HG03575 (cell line): ENCODE results near the gene PPIL6.
"Not testable (repeated sequence)": the region's sequence is repeated elsewhere in the genome, so short reads cannot be mapped to it uniquely, and the experiment has no call there.

ENCODE experiments used
- ATAC-seq: cut with Tn5 transposase; IDR thresholded peaks from one replicate; pipeline ENCODE4 v1.9.1; 2021; ENCODE audit not compliant: unreplicated experiment, insufficient number of reproducible peaks, low FRiP score; ENCODE audit errors: extremely low read depth

The PPIL6 gene

DNA sequence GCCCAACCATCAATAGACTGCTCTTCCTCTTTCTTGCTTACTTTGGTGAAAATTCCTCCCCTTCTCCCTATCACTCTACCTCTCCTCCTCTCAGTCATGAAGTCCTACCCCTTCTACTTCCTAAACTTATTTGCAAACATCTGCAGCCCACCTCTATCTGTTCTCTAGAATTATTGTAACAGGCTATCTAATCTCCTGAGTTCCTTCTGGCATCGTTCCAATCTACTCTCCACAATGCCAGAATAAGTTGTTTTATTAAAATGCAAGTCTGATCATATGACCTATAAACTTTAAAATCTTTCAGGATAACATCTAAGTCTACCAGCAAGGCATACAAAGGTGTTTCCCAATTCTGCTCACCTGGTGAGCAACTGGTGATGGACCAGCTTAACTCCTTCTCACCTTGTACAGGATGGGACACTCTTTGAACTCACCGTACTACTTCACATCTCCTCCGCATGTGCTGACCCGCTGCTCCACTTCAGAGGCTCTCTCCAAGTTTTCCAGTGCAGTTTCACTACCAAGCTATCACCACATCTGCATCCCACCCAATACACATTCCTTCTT is 66.0 kb downstream of the PPIL6 start:
- no peak for ATAC-seq

DNA sequence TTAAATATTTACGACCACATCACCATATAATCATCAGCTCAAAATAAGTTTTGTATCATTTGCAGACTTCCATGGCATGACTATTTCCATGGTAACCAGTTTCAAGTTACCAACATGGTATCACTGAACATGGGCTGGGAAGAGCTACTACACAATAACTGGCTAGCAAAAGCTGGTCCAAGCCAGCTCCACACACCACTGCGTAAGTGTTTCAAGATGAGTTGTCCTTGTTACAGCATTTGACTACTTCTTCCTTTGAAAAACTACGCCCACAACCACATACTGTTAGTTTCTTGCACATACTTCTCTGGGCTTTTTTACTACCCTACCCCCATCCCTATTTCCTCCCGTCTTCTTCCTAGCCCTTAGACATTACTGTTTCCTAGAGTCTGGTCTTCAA is 66.7 kb downstream of the PPIL6 start:
- ATAC-seq, result peak; percentile 80

DNA sequence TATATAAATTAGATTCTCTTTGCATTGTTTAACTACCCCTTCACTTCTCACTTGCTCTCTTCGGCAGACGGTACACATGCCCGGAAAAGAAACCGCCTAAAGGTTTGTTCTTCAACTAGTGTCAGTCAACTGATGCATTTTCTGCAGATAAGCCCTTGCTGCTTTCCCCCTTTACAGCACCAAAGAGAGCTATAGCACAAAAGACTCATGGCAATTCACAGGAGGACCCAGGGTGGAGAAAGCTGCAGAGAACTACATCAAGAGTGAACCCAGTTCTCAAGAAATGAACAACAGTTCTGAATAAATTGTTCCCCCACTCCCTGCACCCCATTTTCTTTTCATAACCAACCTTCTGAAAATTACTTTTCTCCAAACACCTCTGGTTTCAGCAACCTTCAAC is 67.1 kb downstream of the PPIL6 start:
- ATAC-seq, result no peak

DNA sequence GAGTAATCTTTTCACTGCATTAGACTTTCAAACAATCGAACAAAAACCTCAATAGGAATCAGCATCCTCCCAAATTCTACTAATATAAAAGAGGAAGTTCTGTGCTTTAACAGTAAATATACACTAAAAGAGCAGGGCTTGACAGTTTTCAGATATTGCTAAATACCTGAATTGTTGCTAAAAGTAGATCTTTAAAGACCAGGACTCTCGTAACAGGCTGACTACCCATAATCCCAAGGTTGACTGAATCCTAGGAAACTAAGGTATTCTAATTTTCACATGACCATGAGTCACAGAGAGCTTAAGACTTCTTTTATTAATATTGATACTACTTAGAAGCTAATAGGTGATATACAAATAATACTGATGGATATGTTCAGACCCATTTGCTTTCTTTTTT is 68.3 kb downstream of the PPIL6 start:
- no peak for ATAC-seq

DNA sequence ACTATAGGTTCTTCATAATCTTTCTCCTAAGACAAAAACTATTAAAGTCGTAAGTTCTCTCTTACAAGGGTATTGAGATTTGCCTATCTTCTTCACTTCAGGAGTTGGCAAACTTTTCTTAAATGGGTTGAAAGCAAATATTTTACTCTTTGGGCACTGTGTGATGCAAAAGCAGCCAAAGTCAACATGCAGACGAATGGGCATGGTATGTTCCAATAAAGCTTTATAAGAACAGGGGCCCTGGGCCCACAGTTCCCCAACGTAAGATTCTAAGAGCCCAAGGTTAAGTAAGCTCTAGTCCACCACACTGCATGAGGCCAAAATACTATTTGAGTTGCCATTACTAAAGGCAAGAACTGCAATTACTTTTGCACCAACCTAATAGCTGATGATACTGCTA is 69.6 kb downstream of the PPIL6 start:
- no peak for ATAC-seq

DNA sequence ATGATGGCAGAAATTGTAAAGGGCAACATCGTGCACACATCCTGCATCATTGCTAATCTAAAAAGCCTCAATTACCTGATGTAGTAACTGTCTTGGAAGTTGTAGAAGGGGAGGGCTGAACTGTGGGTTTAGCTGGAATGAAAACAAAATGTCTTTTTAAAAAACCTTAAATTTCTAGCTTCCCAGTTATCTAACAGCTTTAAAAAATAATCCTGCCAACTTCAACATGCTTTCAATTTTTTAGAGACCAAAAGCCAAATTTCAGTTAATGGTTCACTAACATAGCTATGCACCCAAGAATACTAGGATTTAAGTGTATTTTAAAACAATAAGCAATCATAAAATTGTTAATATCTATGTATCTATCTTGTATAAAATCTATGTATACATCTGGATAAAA is 70.1 kb downstream of the PPIL6 start:
- no peak for ATAC-seq

DNA sequence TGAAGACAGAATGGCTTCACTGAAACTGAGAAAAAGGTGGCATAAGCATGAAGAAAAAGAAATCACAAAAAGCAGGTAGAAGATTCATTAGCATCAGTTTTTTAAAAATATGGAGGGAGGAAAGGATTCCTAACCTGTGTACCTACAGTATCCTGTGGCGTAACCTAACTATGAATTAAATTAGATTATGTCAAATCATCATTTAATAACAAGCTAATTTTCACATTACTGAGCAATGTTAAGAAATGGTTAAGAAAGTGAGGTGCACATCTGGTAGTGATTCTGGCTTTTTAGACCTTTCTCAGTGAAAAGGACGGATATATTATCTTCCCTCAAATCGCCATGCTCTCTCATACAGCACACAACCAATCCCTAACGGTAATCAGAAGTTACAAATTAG is 70.7 kb downstream of the PPIL6 start:
- no peak for ATAC-seq

DNA sequence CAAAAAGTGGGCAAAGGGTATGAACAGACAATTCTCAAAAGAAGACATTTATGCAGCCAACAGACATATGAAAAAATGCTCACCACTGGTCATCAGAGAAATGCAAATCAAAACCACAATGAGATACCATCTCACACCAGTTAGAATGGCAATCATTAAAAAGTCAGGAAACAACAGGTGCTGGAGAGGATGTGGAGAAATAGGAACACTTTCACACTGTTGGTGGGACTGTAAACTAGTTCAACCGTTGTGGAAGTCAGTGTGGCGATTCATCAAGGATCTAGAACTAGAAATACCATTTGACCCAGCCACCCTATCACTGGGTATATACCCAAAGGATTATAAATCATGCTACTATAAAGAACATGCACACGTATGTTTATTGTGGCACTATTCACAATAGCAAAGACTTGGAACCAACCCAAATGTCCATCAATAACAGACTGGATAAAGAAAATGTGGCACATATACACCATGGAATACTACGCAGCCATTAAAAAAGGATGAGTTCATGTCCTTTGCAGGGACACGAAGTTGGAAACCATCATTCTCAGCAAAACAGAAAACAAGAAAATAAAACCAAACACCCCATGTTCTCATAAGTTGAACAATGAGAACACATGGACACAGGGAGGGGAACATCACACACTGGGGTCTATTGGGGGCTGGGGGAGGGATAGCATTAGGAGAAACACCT is 75.9 kb downstream of the PPIL6 start:
- not testable (repeated sequence) for ATAC-seq

DNA sequence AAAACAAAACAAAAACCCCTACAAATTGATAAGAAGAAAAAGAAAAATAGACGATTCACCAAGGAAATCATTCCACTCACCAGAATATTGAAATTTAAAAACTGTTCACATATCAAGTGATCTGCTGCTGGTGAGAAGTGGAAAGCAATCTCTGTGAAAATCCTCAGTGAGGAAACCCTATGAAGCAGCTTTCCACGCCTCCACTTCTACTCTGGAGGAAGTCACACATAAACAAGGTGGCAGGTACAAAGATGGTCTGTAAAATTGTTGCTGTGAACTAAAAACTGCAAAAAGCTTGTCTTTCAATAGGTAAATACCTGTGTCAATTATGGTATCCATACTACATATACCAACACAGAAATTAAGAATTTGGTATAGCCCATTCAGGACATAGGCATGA is 76.7 kb downstream of the PPIL6 start:
- ATAC-seq, result no peak

DNA sequence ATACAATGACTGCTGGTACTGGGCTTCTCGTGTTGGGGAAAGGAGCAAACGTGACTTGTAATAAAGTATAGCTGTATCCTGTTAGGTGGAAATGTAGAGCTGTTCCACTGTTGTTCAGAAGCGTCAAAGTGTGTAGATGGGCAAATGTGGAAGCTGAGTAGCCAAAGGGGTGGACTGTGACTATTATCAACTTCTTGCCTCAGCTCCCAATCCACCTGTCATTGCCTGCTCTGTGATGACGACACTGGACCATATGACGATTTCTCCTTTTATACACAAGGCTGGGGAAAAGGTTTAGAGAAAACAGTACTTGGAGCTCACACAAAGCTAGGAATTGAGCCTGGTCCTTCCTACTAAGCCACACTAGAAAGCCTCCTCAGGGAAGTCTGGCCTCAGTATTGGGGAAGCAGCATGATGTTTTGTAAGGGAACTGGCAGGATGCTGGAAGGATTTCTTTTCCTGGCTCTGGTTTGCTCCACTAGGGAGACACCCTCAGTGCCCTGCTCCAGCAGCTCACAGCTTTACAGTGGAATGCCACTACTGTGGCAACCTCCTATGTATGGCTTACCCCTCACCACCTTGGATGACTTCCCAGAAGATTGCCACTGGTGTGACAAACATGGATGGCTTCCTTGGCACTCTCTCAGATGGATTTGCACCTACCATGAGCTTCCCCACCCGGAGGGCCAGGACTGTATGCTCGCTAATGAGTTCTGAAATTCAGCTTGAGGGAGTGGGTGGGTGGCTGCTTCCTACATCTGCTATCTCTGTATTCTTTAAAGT is 78.1 kb downstream of the PPIL6 start:
- no peak for ATAC-seq

DNA sequence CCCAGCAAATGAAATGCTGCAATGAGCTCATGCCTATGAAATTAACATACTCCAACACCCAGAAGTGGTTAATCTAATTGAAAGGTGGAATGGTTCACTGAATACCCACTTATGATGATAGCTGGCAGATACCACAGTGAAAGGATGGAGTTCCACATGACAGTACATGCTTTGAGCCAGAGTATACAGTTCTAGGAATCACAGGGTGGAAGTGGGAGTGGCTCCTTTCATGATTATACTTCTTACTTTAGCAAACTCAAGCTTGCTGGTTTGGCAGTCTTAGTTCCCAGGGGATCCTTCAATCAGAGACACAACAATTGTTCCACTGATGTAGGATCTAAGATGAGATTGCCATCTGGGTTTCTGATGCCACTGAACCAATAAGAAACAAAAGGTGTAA is 79.6 kb downstream of the PPIL6 start:
- ATAC-seq, result no peak

DNA sequence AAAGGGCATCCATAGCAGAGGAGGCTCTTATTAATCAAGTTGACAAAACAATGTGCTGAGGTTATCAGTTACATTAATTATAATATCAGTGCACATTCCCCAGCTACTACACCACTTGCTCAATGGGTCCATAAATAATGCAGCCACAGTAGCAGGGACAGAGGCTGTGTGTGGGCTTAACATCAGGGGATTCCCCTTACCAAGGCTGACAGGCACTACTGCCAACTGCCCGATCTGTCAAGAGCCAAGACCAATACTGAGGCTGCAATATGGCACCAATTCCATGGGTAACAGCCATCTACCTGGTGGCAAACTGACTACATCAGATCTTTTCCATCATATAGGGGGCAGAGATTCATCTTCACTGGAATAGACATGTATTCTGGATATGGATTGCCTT is 80.1 kb downstream of the PPIL6 start:
- ATAC-seq, result no peak

DNA sequence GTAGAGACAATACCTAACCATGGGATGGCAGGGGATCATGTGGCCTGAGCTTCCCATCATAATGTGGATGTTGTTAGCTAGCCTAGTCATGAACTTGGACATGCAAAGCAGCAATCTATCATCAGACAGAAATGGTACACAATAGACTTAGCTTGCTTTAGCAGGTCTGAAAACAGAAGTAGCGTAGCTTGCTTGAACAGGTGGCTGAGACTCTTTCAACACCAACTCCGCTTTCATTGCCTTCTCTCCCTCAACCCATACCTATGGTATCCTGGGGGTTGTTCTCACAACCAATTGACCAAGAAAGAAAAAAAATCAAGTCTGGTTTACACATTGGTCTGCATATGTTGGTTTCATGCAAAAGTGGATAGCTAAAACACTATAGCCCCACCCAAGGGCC is 81.2 kb downstream of the PPIL6 start:
- no peak for ATAC-seq

DNA sequence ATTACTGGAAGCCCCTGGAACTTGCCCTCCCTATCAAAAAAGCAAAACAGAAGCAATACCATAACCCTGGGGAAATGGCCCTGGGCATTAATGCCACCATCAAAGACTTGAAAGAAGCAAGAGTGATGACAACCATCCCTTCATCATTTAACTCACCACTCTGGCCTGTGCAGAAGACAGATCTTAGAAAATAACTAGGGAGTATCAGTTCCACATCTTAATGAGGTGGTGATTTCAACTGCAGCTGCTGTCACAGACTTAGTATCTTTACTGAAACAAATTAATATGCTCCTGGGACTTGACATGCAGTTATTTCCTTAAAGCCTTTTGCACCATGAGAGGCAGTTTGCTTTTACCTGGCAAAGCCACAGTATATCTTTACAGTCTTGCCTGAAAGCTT is 82.2 kb downstream of the PPIL6 start:
- ATAC-seq, result no peak

DNA sequence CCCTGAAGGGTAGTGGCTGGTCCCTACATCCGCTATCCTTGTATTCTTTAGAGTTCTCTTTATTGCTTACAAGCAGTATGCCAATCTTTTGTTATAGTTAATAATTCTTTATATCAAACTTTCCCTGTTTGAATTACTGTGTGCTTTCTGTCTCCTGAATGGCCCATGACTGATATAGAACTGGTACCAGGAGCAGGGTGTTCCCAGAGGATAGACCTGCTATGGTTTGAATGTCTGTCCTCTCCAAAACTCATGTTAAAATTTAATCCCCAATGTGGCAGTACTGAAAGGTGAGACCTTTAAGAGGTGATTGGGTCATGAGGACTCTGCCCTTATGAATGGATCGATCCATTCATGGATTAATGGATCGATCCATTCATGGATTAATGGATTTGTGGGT is 84.2 kb downstream of the PPIL6 start:
- ATAC-seq, result no peak

DNA sequence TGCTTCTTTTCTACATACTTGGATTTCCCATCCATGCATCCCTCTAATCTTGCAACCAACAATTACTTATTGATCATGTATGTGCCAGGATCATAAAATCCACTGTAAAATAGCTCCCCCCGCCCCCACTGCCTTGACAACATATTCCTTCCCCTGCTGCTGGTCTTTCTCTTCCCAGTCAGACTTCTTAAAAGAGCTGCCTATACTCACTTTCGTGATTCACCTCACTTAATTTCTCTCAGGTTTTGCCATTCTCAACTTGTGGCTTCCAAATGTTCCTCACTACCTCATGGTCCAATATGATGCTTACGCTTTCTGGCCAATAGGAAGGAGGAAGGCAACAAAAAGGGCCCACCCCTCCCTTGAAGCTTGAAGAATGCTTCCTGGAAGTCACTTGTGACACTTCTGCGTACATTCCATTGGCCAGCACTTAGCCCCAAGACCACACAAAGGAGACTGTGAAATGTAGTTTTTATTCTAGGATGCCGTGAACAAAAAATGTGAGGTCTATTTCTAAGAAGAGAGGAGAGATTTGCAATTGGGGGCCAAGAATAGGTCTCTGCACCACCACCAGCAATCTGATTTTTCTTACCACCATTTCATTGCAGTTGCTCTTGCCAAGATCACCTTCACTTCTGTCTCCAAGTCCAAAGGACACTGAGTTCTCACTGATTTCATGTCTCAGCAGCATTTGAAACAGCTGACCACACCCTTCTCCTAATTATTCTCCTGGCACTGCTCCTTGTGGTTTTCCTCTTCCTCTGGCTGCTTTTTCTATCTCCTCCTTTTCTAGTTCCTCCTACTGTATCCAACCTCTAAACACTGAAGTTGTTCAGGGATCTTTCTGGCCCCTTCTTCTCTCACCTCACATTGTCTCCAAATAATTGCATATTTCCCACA is 88.9 kb downstream of the PPIL6 start:
- no peak for ATAC-seq

DNA sequence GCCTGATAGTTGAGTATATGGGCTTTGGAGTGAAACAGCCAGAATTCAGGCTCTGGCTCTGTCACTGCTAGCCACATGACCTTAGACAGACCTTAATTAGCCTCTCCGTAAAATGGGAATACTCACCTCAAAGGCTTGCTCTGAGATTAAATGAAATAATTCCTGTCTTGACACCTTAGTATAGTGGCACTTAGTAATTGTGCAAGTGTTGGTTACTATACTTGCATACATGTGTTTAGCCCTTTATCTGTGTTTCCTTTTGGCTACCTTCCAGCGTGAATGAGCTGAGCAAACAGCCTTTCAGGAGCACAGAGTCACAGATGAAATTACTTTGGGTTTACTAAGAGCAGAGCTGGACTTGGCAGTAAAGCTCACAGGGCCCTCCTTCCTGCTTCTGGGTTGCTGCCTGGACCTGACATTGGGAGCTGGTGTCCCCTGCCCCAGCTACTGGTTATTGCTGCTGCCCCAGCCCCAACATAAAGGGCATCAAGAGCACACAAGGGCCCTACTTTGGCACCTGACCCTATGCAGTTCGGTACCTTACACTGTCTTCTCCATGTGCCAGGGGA is 90.9 kb downstream of the PPIL6 start:
- no peak for ATAC-seq

DNA sequence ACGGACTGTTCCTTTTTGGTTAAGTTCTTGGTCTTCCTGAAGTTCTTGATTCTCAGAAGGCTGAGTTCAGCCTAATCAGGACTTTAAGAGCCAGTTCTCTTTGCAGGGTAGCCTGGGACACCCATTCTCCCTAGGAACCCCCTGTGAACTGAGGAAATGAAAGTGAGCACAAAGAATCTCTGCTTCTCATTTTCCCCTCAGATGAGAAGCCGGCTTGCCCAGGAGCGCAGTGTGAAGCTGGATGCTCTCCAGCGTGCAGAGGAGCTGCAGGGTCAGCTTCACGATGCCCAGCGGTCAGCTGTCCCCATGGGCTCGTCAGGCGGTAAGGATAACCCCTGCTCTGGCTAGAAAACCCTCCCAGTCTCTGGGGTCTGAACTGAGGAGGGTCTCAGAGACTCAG is 92.2 kb downstream of the PPIL6 start:
- no peak for ATAC-seq

DNA sequence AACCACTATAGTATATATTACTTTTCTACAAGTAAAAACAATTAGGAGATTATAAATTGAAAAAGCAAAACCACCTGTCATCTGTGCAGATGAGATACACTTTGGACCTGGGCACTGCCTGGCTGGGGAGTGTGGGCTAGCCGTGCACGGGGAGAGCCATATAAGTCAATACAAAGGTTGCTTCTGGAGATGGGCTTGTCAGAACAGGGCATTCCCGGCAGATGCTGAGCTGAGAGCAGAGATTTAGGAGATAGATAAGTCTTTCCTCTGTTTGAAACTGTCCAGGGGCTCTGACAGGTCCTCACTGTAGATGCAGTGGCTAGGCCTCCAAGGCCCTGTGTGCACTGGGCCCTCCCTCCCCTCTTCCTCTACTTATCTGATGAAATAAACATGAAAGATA is 92.6 kb downstream of the PPIL6 start:
- no peak for ATAC-seq
